Measurements from ENCODE around the gene EXTL1. TPM values are rescaled to one million over a fixed set of nuclear protein-coding genes. Genes with fewer than 3 reads are reported as not detected.

The EXTL1 gene
- total RNA-seq, 1 experiment from 2014 or later = 0.15 TPM

DNA sequence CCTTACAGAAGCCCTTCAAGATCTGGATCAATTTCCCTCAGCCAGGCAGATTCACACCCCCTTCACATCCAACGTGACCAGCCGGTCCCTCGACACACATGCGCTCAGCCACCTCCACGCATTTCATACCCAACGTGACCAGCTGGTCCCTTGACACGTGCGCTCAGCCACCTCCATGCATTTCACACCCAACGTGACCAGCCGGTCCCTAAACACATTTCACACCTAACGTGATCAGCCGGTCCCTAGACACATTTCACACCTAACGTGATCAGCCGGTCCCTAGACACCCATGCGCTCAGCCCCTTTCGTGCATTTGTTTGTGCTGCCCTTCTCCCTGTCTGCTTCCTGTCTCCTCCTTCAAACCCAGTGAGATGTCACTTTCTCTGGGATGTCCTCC, 14.9 kb upstream of the EXTL1 start:
- no peaks in the 10 kb centered on the region for H3K36me3 ChIP-seq (ENCODE audit: control insufficient read depth in 1 of 2, insufficient read depth in 2 of 2, low read length in 2 of 2)
- no peak overlapping the region for H3K4me3 ChIP-seq (replicated peaks in 1 of 2; ENCODE audit: low read depth in 1 of 2, low read length in 2 of 2)
- H2AFZ ChIP-seq (ENCODE audit: low read depth, low read length, poor library complexity, severe bottlenecking) = no peak overlapping the region
- RAD21 ChIA-PET (ENCODE audit: low non-redundant PET in 1 of 2, low total read pairs in 2 of 2, uncharacterized antibody in 2 of 2, unreplicated experiment in 2 of 2) = no interaction called here
- no TSS peak for BruUV-seq (replicated peaks)
- intact Hi-C loops (cut with micrococcal nuclease) = no loop called here
- no peak overlapping the region for H3K4me2 ChIP-seq (ENCODE audit: low read length)
- H3K9ac ChIP-seq (ENCODE audit: low read length) = no peak overlapping the region
- no peaks in the 10 kb centered on the region for H3K27me3 ChIP-seq (ENCODE audit: insufficient read depth, low read length)
- peaks cover 0 to 3% of the 10 kb centered on the region in 2 experiments; a peak in 2 of 4 replicates for H3K4me1 ChIP-seq (ENCODE audit: control insufficient read depth in 1 of 2, insufficient read depth in 2 of 2, low read length in 2 of 2)
- H4K20me1 ChIP-seq (ENCODE audit: insufficient read depth) = no peaks in the 10 kb centered on the region
- ATAC-seq (no peak), DNase-seq (ENCODE audit: low read depth, low spot score) (no peak)
- CTCF ChIA-PET = no interaction called here
- no peaks in the 10 kb centered on the region for H3K79me2 ChIP-seq (ENCODE audit: insufficient read depth, low read length)
- TF ChIP-seq, protein P1, sequence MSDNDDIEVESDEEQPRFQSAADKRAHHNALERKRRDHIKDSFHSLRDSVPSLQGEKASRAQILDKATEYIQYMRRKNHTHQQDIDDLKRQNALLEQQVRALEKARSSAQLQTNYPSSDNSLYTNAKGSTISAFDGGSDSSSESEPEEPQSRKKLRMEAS (IDR thresholded peaks at IDR 0.05) = no peak
- no peak for TF ChIP-seq ELF1 (IDR thresholded peaks at IDR 0.05; ENCODE audit: borderline replicate concordance, low read depth)
- no peak for TF ChIP-seq EGR1 (IDR thresholded peaks at IDR 0.05; ENCODE audit: low read depth)
- TF ChIP-seq CEBPB (IDR thresholded peaks at IDR 0.05; ENCODE audit: low read depth) = no peak
- no peak for TF ChIP-seq EZH2phosphoT487 (IDR thresholded peaks at IDR 0.05; ENCODE audit: borderline replicate concordance)
- no peak for TF ChIP-seq ZNF274 (IDR thresholded peaks at IDR 0.05; ENCODE audit: low read depth, low read length)
- TF ChIP-seq TCF7L2 (IDR thresholded peaks at IDR 0.05; ENCODE audit: borderline replicate concordance, extremely low read depth, insufficient read depth, insufficient read length) = no peak
- no peak for TF ChIP-seq POLR2AphosphoS5 (IDR thresholded peaks at IDR 0.05; ENCODE audit: low read depth, low read length)
- TF ChIP-seq, protein P2, sequence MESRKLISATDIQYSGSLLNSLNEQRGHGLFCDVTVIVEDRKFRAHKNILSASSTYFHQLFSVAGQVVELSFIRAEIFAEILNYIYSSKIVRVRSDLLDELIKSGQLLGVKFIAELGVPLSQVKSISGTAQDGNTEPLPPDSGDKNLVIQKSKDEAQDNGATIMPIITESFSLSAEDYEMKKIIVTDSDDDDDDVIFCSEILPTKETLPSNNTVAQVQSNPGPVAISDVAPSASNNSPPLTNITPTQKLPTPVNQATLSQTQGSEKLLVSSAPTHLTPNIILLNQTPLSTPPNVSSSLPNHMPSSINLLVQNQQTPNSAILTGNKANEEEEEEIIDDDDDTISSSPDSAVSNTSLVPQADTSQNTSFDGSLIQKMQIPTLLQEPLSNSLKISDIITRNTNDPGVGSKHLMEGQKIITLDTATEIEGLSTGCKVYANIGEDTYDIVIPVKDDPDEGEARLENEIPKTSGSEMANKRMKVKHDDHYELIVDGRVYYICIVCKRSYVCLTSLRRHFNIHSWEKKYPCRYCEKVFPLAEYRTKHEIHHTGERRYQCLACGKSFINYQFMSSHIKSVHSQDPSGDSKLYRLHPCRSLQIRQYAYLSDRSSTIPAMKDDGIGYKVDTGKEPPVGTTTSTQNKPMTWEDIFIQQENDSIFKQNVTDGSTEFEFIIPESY (IDR thresholded peaks at IDR 0.05; ENCODE audit: extremely low read depth, insufficient replicate concordance, low read length) = no peak
- POLR2A ChIA-PET = no interaction called here
- H3K9me3 ChIP-seq (ENCODE audit: control insufficient read depth in 1 of 2, insufficient read depth in 1 of 2, low read depth in 1 of 2, low read length in 2 of 2) = no peaks in the 10 kb centered on the region
- H3K9me2 ChIP-seq (ENCODE audit: insufficient read depth) = no peaks in the 10 kb centered on the region
- H3K27ac ChIP-seq (ENCODE audit: low read depth, low read length) = no peak overlapping the region
